Esophagus (tissue), 2 donors: Measurements from ENCODE around the gene NPFFR1. TPM values are rescaled to one million over a fixed set of nuclear protein-coding genes. Genes with fewer than 3 reads are reported as not detected.
"Not testable (repeated sequence)": the region's sequence is repeated elsewhere in the genome, so short reads cannot be mapped to it uniquely, and the experiment has no call there.

Source experiments
- H3K27ac ChIP-seq, 2 donors: one replicate each; pipeline ENCODE4 v1.5.1; 2013; ENCODE audit warnings: low read depth in 2 of 2, mild to moderate bottlenecking in 2 of 2, inconsistent platforms in 1 of 2, low read length in 1 of 2, moderate library complexity in 1 of 2
- H3K27me3 ChIP-seq, 2 donors: one replicate each; pipeline ENCODE4 v1.6.1; 2013; ENCODE audit warnings: low read length in 2 of 2, control low read depth in 1 of 2, mild to moderate bottlenecking in 1 of 2; ENCODE audit not compliant: insufficient read depth in 2 of 2, control insufficient read depth in 1 of 2
- H3K36me3 ChIP-seq, 2 donors: one replicate each; pipeline ENCODE4 v1.6.1; 2013; ENCODE audit warnings: low read length in 1 of 2; ENCODE audit not compliant: control insufficient read depth in 2 of 2, insufficient read depth in 2 of 2
- H3K4me1 ChIP-seq, 2 donors: one replicate each; pipeline ENCODE4 v1.6.1; 2013; ENCODE audit warnings: low read length in 1 of 2; ENCODE audit not compliant: control insufficient read depth in 2 of 2, insufficient read depth in 2 of 2
- H3K4me3 ChIP-seq, 2 donors: one replicate each; pipeline ENCODE4 v1.5.1; 2013; ENCODE audit warnings: low read length in 2 of 2, mild to moderate bottlenecking in 2 of 2, low read depth in 1 of 2, moderate library complexity in 1 of 2
- H3K9me3 ChIP-seq, 2 donors: one replicate each; pipeline ENCODE4 v1.6.1; 2013; ENCODE audit warnings: mild to moderate bottlenecking in 2 of 2, low read depth in 1 of 2, low read length in 1 of 2, moderate library complexity in 1 of 2; ENCODE audit not compliant: control insufficient read depth in 2 of 2, insufficient read depth in 1 of 2
- WGBS, 2 donors: extraction: QIAGEN DNeasy Blood & Tissue Kit; methylation state at CpG; one replicate each; pipeline ENCODE4 v1.1.7; 2013; 5-methylcytosine and 5-hydroxymethylcytosine counted together
- polyA plus RNA-seq, 2 donors: library from polyadenylated mRNA; stranded (reverse); fragments of 200-250 nt; gene quantifications; one replicate each; pipeline ENCODE4 v1.2.3, GENCODE V29; 2013
- donor health status: healthy with polysubstance abuse.
- donor health status: Bipolar disorder and iron deficiency.

NPFFR1 gene
- polyA plus RNA-seq, 2 donors, result 0.01 to 0.02 TPM

GRCh38 chr10:70266056-70266455, 17.7 kb downstream of the NPFFR1 start:
- Histone ChIP-seq H3K27ac (no peak overlapping the region), H3K9me3 (no peaks in the 10 kb centered on the region), H3K36me3 (no peaks in the 10 kb centered on the region), H3K4me3 (no peak overlapping the region), H3K4me1 (no peaks in the 10 kb centered on the region), H3K27me3 (no peaks in the 10 kb centered on the region)
- WGBS, 2 donors, result 96 to 97% methylated on average over 7 of the region's 7 CpGs

- no peaks in the 10 kb centered on the region for H3K9me3 ChIP-seq
- no peaks in the 10 kb centered on the region for H3K4me1 ChIP-seq
- no peak overlapping the region for H3K27ac ChIP-seq
- no peaks in the 10 kb centered on the region for H3K27me3 ChIP-seq
- 51 to 54% methylated on average over 10 of the region's 10 CpGs for WGBS, 2 donors
- H3K4me3 ChIP-seq, result no peak overlapping the region
- H3K36me3 ChIP-seq, result no peaks in the 10 kb centered on the region
These were observed 18.6 kb downstream of the NPFFR1 start for GRCh38 chr10:70265032-70265689.

- WGBS, 2 donors, result 84 to 87% methylated on average over 3 of the region's 3 CpGs
- no peaks in the 10 kb centered on the region for H3K36me3 ChIP-seq
- H3K27me3 ChIP-seq, result no peaks in the 10 kb centered on the region
- H3K4me3 ChIP-seq, result no peak overlapping the region
- no peak overlapping the region for H3K27ac ChIP-seq
- H3K4me1 ChIP-seq, result no peaks in the 10 kb centered on the region
- no peaks in the 10 kb centered on the region for H3K9me3 ChIP-seq
These were observed 23.1 kb downstream of the NPFFR1 start for GRCh38 chr10:70260734-70261133.

- no peak overlapping the region for H3K27ac ChIP-seq
- 66 to 80% methylated on average over 1 of the region's 1 CpG for WGBS, 2 donors
- H3K4me1 ChIP-seq, result peaks cover 4 to 5% of the 10 kb centered on the region in 2 donors
- no peak overlapping the region for H3K4me3 ChIP-seq
- H3K27me3 ChIP-seq, result peaks cover 0 to 3% of the 10 kb centered on the region in 2 donors
- H3K9me3 ChIP-seq, result peaks cover 0 to 2% of the 10 kb centered on the region in 2 donors
- no peaks in the 10 kb centered on the region for H3K36me3 ChIP-seq
These were observed 23.5 kb downstream of the NPFFR1 start for GRCh38 chr10:70260259-70260658.

GRCh38 chr10:70258216-70258615, 25.6 kb downstream of the NPFFR1 start:
- H3K36me3 ChIP-seq, result no peaks in the 10 kb centered on the region
- whole genome bisulfite sequencing, 2 donors, result 85 to 96% methylated on average over 1 of the region's 1 CpG
- peaks cover 0 to 2% of the 10 kb centered on the region in 2 donors for H3K9me3 ChIP-seq
- H3K27ac ChIP-seq, result no peak overlapping the region
- no peak overlapping the region for H3K4me3 ChIP-seq
- H3K27me3 ChIP-seq, result peaks cover 0 to 8% of the 10 kb centered on the region in 2 donors
- peaks cover 5 to 8% of the 10 kb centered on the region in 2 donors for H3K4me1 ChIP-seq

GRCh38 chr10:70257816-70258215, 26.0 kb downstream of the NPFFR1 start:
- not testable (repeated sequence) for H3K36me3 ChIP-seq, H3K4me3 ChIP-seq, H3K27ac ChIP-seq, H3K27me3 ChIP-seq, H3K4me1 ChIP-seq, H3K9me3 ChIP-seq
- 90 to 91% methylated on average over 8 of the region's 8 CpGs for WGBS, 2 donors

GRCh38 chr10:70256463-70256862, 27.3 kb downstream of the NPFFR1 start:
- 76 to 82% methylated on average over 2 of the region's 2 CpGs for WGBS, 2 donors
- Histone ChIP-seq H3K4me3 (no peak overlapping the region), H3K9me3 (peaks cover 0 to 2% of the 10 kb centered on the region in 2 donors), H3K4me1 (peaks cover 5 to 8% of the 10 kb centered on the region in 2 donors), H3K36me3 (no peaks in the 10 kb centered on the region), H3K27ac (peak overlapping the region in 1 of 2 donors; percentile 38), H3K27me3 (peaks cover 0 to 8% of the 10 kb centered on the region in 2 donors)

- Histone ChIP-seq H3K27me3 (peaks cover 0 to 8% of the 10 kb centered on the region in 2 donors), H3K4me3 (no peak overlapping the region), H3K4me1 (peaks cover 5 to 8% of the 10 kb centered on the region in 2 donors), H3K27ac (peak overlapping the region in 1 of 2 donors; percentile 38), H3K9me3 (peaks cover 0 to 2% of the 10 kb centered on the region in 2 donors), H3K36me3 (no peaks in the 10 kb centered on the region)
- 17 to 18% methylated on average over 73 of the region's 73 CpGs for WGBS, 2 donors
These were observed 28.2 kb downstream of the NPFFR1 start for GRCh38 chr10:70255329-70256299.

GRCh38 chr10:70254778-70255328, 29.0 kb downstream of the NPFFR1 start:
- Histone ChIP-seq H3K27ac (no peak overlapping the region), H3K9me3 (peaks cover 0 to 2% of the 10 kb centered on the region in 2 donors), H3K4me3 (no peak overlapping the region), H3K4me1 (peaks cover 5 to 8% of the 10 kb centered on the region in 2 donors), H3K27me3 (peaks cover 0 to 8% of the 10 kb centered on the region in 2 donors), H3K36me3 (no peaks in the 10 kb centered on the region)
- WGBS, 2 donors, result 49 to 60% methylated on average over 40 of the region's 40 CpGs
